Lung (tissue), 12 donors: ENCODE measurements around the gene TSC22D1. TPM values are rescaled to one million over a fixed set of nuclear protein-coding genes. Genes with fewer than 3 reads are reported as not detected.

Experiments used
- ATAC-seq: fragments of 200-7000 bp; cut with Tn5 transposase; one replicate; pipeline ENCODE4 v1.9.1; 2020; ENCODE audit warnings: moderate number of reproducible peaks; ENCODE audit not compliant: insufficient read depth, low FRiP score
- DNase-seq, 3 donors: peaks; one replicate each; pipeline ENCODE4 v3.0.0-alpha.2; 2013 to 2017
- H3K27ac ChIP-seq, 2 donors: one replicate each; pipeline ENCODE4 v1.5.1; 2013; ENCODE audit warnings: mild to moderate bottlenecking in 2 of 2, moderate library complexity in 2 of 2, control low read depth in 1 of 2, inconsistent platforms in 1 of 2, low read depth in 1 of 2, low read length in 1 of 2
- H3K27me3 ChIP-seq, 3 donors: one replicate each; pipeline ENCODE4 v1.5.1; 2013; ENCODE audit warnings: low read length in 2 of 3; ENCODE audit not compliant: control insufficient read depth in 3 of 3, insufficient read depth in 3 of 3
- H3K36me3 ChIP-seq, 4 donors: one replicate each; pipeline ENCODE4 v1.5.1; 2013; ENCODE audit warnings: low read length in 4 of 4, mild to moderate bottlenecking in 1 of 4, moderate library complexity in 1 of 4; ENCODE audit not compliant: control insufficient read depth in 4 of 4, insufficient read depth in 4 of 4
- H3K4me1 ChIP-seq, 5 donors: one replicate each; pipeline ENCODE4 v1.5.1; 2013; ENCODE audit warnings: low read length in 5 of 5, mild to moderate bottlenecking in 2 of 5, moderate library complexity in 1 of 5; ENCODE audit not compliant: control insufficient read depth in 5 of 5, insufficient read depth in 5 of 5
- H3K4me3 ChIP-seq: one replicate; pipeline ENCODE4 v1.5.1; 2013; ENCODE audit warnings: mild to moderate bottlenecking, control low read depth, moderate library complexity
- H3K9ac ChIP-seq, 2 donors: one replicate each; pipeline ENCODE4 v1.5.1; 2013; ENCODE audit warnings: low read length in 2 of 2, control low read depth in 1 of 2; ENCODE audit not compliant: insufficient read depth in 1 of 2
- H3K9me3 ChIP-seq, 4 donors: one replicate each; pipeline ENCODE4 v1.5.1; 2013; ENCODE audit warnings: low read length in 3 of 4, mild to moderate bottlenecking in 1 of 4, moderate library complexity in 1 of 4; ENCODE audit not compliant: control insufficient read depth in 4 of 4, insufficient read depth in 3 of 4
- WGBS, 2 donors: extraction: QIAGEN DNeasy Blood & Tissue Kit; methylation state at CpG; one replicate each; pipeline ENCODE4 v1.1.7; 2013; 5-methylcytosine and 5-hydroxymethylcytosine counted together
- polyA plus RNA-seq, 2 donors: library from polyadenylated mRNA; stranded (reverse); fragments of 200-250 nt; gene quantifications; one replicate each; pipeline ENCODE4 v1.2.1, GENCODE V29; 2013
- total RNA-seq, 2 donors: library from RNA; depleted of rRNA in 1 of 2; stranded (reverse); fragments of >200 nt in 1 of 2; gene quantifications; one replicate each; pipeline ENCODE4 v1.2.1, GENCODE V29; 2014 to 2021
- TF ChIP-seq, protein P1 (sequence below): IDR thresholded peaks from 2 replicates; pipeline ENCODE4 v1.5.1; 2012; ENCODE audit warnings: mild to moderate bottlenecking; ENCODE audit errors: control extremely low read depth, extremely low read depth
- donor health status: control.
- donor health status: control.
- donor health status: Bipolar disorder and iron deficiency.
- donor health status: healthy.
- donor health status: DM: yes; HTN: yes; CAD: no.

Gene TSC22D1
- total and polyA plus RNA-seq, 4 donors, result 77.0 to 179 (median 123) TPM

- Histone ChIP-seq H3K4me1 (peaks cover 0 to under 1% (median 0%) of the 10 kb centered on the region in 5 donors), H3K9ac (no peak overlapping the region), H3K4me3 (no peak overlapping the region), H3K36me3 (no peaks in the 10 kb centered on the region), H3K27ac (no peak overlapping the region), H3K9me3 (no peaks in the 10 kb centered on the region), H3K27me3 (no peaks in the 10 kb centered on the region)
- DNase-seq (no peak), ATAC-seq (no peak)
- TF ChIP-seq, protein P1, sequence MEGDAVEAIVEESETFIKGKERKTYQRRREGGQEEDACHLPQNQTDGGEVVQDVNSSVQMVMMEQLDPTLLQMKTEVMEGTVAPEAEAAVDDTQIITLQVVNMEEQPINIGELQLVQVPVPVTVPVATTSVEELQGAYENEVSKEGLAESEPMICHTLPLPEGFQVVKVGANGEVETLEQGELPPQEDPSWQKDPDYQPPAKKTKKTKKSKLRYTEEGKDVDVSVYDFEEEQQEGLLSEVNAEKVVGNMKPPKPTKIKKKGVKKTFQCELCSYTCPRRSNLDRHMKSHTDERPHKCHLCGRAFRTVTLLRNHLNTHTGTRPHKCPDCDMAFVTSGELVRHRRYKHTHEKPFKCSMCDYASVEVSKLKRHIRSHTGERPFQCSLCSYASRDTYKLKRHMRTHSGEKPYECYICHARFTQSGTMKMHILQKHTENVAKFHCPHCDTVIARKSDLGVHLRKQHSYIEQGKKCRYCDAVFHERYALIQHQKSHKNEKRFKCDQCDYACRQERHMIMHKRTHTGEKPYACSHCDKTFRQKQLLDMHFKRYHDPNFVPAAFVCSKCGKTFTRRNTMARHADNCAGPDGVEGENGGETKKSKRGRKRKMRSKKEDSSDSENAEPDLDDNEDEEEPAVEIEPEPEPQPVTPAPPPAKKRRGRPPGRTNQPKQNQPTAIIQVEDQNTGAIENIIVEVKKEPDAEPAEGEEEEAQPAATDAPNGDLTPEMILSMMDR, result no peak
These were observed 78.3 kb downstream of the TSC22D1 start for GRCh38 chr13:44497801-44498200.

DNA sequence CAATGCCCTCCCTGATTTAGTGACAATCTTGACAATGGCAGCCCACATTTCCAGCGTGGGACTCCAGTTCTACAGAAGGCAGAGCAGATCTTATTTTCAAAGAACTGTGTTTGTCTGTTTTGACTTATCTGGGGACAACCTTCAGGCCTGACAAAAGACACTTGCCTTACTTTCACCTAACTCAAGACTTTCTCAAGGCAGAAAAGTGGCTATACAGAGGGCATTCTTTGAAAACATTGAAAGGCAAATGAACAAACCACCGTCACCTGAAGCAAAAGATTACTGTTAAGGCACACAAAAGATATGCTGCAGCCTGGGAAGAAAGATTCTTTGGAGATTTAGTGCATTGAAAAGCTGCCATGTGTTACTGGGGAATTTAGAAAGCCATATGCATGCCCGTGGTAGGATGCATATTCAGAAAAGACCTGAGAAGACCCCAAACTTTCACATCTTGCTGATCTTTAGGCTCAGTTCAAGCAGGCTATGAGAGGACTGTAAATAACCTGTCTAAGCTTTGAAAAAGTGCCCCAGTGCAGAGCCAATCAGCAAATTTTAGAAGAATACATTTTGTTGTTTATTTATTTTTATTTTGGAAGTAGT, 82.8 kb downstream of the TSC22D1 start:
- no peak overlapping the region for H3K9ac ChIP-seq
- TF ChIP-seq, protein P1, result no peak
- no peaks in the 10 kb centered on the region for H3K27me3 ChIP-seq
- 84 to 89% methylated on average over 3 of the region's 3 CpGs for WGBS, 2 donors
- H3K4me1 ChIP-seq, result no peaks in the 10 kb centered on the region
- DNase-seq, result no peak
- ATAC-seq, result no peak
- no peak overlapping the region for H3K4me3 ChIP-seq
- H3K36me3 ChIP-seq, result no peaks in the 10 kb centered on the region
- no peaks in the 10 kb centered on the region for H3K9me3 ChIP-seq
- H3K27ac ChIP-seq, result no peak overlapping the region

DNA sequence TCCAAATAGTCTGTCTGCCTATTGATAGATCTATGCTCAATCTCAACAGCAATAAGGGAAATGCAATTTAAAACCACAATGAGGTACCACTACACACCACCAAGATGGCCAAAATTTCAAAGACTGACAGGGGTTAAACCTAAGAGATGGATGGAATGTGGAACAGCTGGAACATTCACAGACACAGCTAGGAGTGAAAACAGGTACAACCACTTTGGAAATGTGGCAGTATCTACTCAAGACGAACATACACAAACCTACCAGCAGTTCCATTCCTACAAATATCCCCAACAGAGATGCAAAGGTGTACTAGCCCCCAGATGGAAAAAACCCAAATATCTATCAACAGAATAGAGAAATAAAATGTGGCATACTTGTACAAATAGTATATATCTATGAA, 86.4 kb downstream of the TSC22D1 start:
- Histone ChIP-seq H3K4me1 (no peaks in the 10 kb centered on the region), H3K36me3 (no peaks in the 10 kb centered on the region), H3K9me3 (no peaks in the 10 kb centered on the region), H3K9ac (no peak overlapping the region), H3K4me3 (no peak overlapping the region), H3K27ac (no peak overlapping the region), H3K27me3 (no peaks in the 10 kb centered on the region)
- ATAC-seq (no peak), DNase-seq (no peak)
- WGBS, 2 donors, result 69 to 83% methylated on average over 1 of the region's 1 CpG
- TF ChIP-seq, protein P1, result no peak

GRCh38 chr13:44487989-44488388, 88.1 kb downstream of the TSC22D1 start:
- Histone ChIP-seq H3K4me1 (no peaks in the 10 kb centered on the region), H3K27me3 (no peaks in the 10 kb centered on the region), H3K27ac (no peak overlapping the region), H3K9ac (no peak overlapping the region), H3K9me3 (no peaks in the 10 kb centered on the region), H3K36me3 (no peaks in the 10 kb centered on the region), H3K4me3 (no peak overlapping the region)
- ATAC-seq, result no peak
- no peak for DNase-seq
- TF ChIP-seq, protein P1, result no peak
- 88 to 90% methylated on average over 1 of the region's 1 CpG for WGBS, 2 donors
